Measurements from ENCODE around the gene C19orf53.

Gene C19orf53

GRCh38 chr19:13826652-13827235 lies 52.5 kb downstream of the C19orf53 start:
- no peak for DNase-seq (ENCODE audit: low read depth)

GRCh38 chr19:13827656-13828055 lies 53.4 kb downstream of the C19orf53 start:
- no peak for DNase-seq (ENCODE audit: low read depth)

All from amniotic epithelial cell (primary cell).